Nephron progenitor cell (in vitro differentiated cells): ENCODE results near the gene CYP1A1.

Experiments used
- DNase-seq: peaks from one replicate; pipeline ENCODE4 v3.0.0; 2021
- H3K27ac Mint-ChIP-seq: 2 replicates; pipeline ENCODE4 v1.8.0; 2021; ENCODE audit warnings: mild to moderate bottlenecking, moderate library complexity, mixed read lengths
- H3K27me3 Mint-ChIP-seq: 2 replicates; pipeline ENCODE4 v1.8.0; 2021; ENCODE audit warnings: mild to moderate bottlenecking, low read depth, mixed read lengths; ENCODE audit not compliant: poor library complexity
- H3K36me3 Mint-ChIP-seq: 2 replicates; pipeline ENCODE4 v1.8.0; 2021; ENCODE audit warnings: low read depth, mixed read lengths
- H3K4me1 Mint-ChIP-seq: 2 replicates; pipeline ENCODE4 v1.8.0; 2021; ENCODE audit warnings: mixed read lengths
- H3K4me3 Mint-ChIP-seq: 2 replicates; pipeline ENCODE4 v1.8.0; 2021; ENCODE audit warnings: mild to moderate bottlenecking, moderate library complexity, mixed read lengths
- H3K9me3 Mint-ChIP-seq: 2 replicates; pipeline ENCODE4 v1.8.0; 2021; ENCODE audit warnings: mild to moderate bottlenecking, moderate library complexity, mixed read lengths
- TF ChIP-seq, protein P1 (sequence below): fragments of 200-600 bp; sonication (generic); IDR thresholded peaks from 2 replicates; pipeline ENCODE4 v1.5.0; 2021; ENCODE audit warnings: antibody characterized with exemption

The CYP1A1 gene

DNA sequence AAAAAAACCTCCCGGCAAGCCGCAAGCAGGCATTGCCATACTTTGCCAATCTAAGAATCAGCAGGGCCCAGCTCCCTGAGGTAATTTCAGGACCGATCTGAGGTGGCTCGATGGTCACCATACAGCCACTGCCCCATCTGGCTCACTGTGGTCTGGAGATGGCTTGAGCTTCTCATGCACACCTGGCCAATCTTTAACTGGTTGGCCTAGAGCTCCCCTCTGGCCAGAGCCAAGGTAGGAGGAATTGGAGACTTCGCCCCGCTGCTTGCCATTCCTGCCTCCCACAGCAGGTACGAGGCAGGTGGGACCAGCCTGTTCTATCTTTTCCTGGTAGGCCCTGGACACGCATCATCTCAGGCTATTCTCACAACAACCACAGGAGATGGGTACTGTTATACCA lies 33.4 kb upstream of the CYP1A1 start:
- H3K4me1 Mint-ChIP-seq, result peaks cover 35% of the 10 kb centered on the region
- TF ChIP-seq, protein P1, sequence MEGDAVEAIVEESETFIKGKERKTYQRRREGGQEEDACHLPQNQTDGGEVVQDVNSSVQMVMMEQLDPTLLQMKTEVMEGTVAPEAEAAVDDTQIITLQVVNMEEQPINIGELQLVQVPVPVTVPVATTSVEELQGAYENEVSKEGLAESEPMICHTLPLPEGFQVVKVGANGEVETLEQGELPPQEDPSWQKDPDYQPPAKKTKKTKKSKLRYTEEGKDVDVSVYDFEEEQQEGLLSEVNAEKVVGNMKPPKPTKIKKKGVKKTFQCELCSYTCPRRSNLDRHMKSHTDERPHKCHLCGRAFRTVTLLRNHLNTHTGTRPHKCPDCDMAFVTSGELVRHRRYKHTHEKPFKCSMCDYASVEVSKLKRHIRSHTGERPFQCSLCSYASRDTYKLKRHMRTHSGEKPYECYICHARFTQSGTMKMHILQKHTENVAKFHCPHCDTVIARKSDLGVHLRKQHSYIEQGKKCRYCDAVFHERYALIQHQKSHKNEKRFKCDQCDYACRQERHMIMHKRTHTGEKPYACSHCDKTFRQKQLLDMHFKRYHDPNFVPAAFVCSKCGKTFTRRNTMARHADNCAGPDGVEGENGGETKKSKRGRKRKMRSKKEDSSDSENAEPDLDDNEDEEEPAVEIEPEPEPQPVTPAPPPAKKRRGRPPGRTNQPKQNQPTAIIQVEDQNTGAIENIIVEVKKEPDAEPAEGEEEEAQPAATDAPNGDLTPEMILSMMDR, result no peak
- no peak for DNase-seq
- peaks cover 7% of the 10 kb centered on the region for H3K9me3 Mint-ChIP-seq
- no peaks in the 10 kb centered on the region for H3K36me3 Mint-ChIP-seq
- no peak overlapping the region for H3K27ac Mint-ChIP-seq
- peaks cover 29% of the 10 kb centered on the region for H3K27me3 Mint-ChIP-seq
- H3K4me3 Mint-ChIP-seq, result no peak overlapping the region

GRCh38 chr15:74754593-74755215 lies 29.4 kb upstream of the CYP1A1 start:
- Mint-ChIP-seq H3K4me3 (peak overlapping the region; percentile 8), H3K27me3 (peaks cover 48% of the 10 kb centered on the region), H3K9me3 (peaks cover 7% of the 10 kb centered on the region), H3K27ac (no peak overlapping the region), H3K4me1 (peaks cover 49% of the 10 kb centered on the region), H3K36me3 (no peaks in the 10 kb centered on the region)
- TF ChIP-seq, protein P1, result no peak
- no peak for DNase-seq

DNA sequence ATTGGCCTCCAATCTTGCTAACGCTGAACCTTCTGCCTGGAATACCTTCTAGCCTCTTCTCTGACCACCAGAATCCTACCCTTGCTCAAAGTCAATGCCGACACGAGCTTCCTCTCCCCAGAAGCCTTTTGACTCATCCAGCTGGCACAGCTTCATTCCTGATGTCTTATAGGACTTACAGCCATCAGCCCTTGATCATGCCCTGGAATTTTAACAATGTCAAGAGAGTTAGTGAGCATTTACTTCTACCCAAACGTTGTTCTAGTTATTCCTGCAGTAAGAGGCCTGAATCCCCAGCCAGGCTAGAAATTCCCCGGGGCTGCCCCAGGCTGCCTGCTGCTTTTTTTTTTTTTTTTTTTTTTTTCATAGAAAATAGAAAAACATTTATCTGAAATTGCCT lies 27.2 kb upstream of the CYP1A1 start:
- no peak overlapping the region for H3K27ac Mint-ChIP-seq
- no peak for DNase-seq
- H3K36me3 Mint-ChIP-seq, result no peaks in the 10 kb centered on the region
- H3K27me3 Mint-ChIP-seq, result peaks cover 67% of the 10 kb centered on the region
- TF ChIP-seq, protein P1, result no peak
- H3K9me3 Mint-ChIP-seq, result peaks cover 7% of the 10 kb centered on the region
- peaks cover 47% of the 10 kb centered on the region for H3K4me1 Mint-ChIP-seq
- peak overlapping the region; percentile 49 for H3K4me3 Mint-ChIP-seq

- H3K27ac Mint-ChIP-seq, result no peak overlapping the region
- no peak for DNase-seq
- peaks cover 7% of the 10 kb centered on the region for H3K9me3 Mint-ChIP-seq
- no peaks in the 10 kb centered on the region for H3K36me3 Mint-ChIP-seq
- H3K27me3 Mint-ChIP-seq, result peaks cover 64% of the 10 kb centered on the region
- H3K4me1 Mint-ChIP-seq, result peaks cover 47% of the 10 kb centered on the region
- TF ChIP-seq, protein P1, result no peak
- peak overlapping the region; percentile 49 for H3K4me3 Mint-ChIP-seq
These were observed 26.7 kb upstream of the CYP1A1 start for GRCh38 chr15:74752011-74752410.

- Mint-ChIP-seq H3K36me3 (no peaks in the 10 kb centered on the region), H3K9me3 (no peaks in the 10 kb centered on the region), H3K4me1 (peaks cover 41% of the 10 kb centered on the region), H3K27ac (no peak overlapping the region), H3K27me3 (peaks cover 62% of the 10 kb centered on the region), H3K4me3 (peak overlapping the region; percentile 57)
- peak; percentile 39 for DNase-seq
- TF ChIP-seq, protein P1, result no peak
These were observed 25.4 kb upstream of the CYP1A1 start for GRCh38 chr15:74750751-74751150.

GRCh38 chr15:74749832-74750231 lies 24.5 kb upstream of the CYP1A1 start:
- no peak for DNase-seq
- Mint-ChIP-seq H3K36me3 (no peaks in the 10 kb centered on the region), H3K4me1 (peaks cover 39% of the 10 kb centered on the region), H3K27ac (no peak overlapping the region), H3K27me3 (peaks cover 67% of the 10 kb centered on the region), H3K4me3 (no peak overlapping the region), H3K9me3 (no peaks in the 10 kb centered on the region)
- TF ChIP-seq, protein P1, result no peak
